D721Med (cell line): ENCODE data around the gene OGDHL.

Experiments used
- DNase-seq: peaks from one replicate; pipeline ENCODE4 v3.0.0; 2011; ENCODE audit warnings: low spot score; ENCODE audit not compliant: insufficient read length
- FAIRE-seq: peaks from 2 replicates; lab custom pipeline; 2011; peaks lifted over from hg19 to GRCh38; lab: Jason Lieb, UNC
- CTCF ChIP-seq: IDR thresholded peaks from 2 replicates; pipeline ENCODE4 v1.5.1; 2012; ENCODE audit warnings: mild to moderate bottlenecking, control low read depth; ENCODE audit not compliant: insufficient read depth; ENCODE audit errors: missing control alignments

Gene OGDHL

GRCh38 chr10:49739426-49739825 lies 22.7 kb downstream of the OGDHL start:
- peak; percentile 1 for DNase-seq
- no peak for FAIRE-seq
- TF ChIP-seq CTCF, result no peak

- FAIRE-seq (no peak), DNase-seq (peak; percentile 6)
- TF ChIP-seq CTCF, result no peak
These were observed 23.3 kb downstream of the OGDHL start for GRCh38 chr10:49738616-49739360.

GRCh38 chr10:49737474-49738201 lies 24.5 kb downstream of the OGDHL start:
- FAIRE-seq, result no peak
- no peak for TF ChIP-seq CTCF
- DNase-seq, result peak; percentile 10

- no peak for FAIRE-seq
- peak; percentile 7 for DNase-seq
- TF ChIP-seq CTCF, result no peak
These were observed 25.5 kb downstream of the OGDHL start for GRCh38 chr10:49736564-49737113.

GRCh38 chr10:49735848-49736563 lies 26.1 kb downstream of the OGDHL start:
- no peak for TF ChIP-seq CTCF
- no peak for FAIRE-seq

GRCh38 chr10:49735161-49735560 lies 27.0 kb downstream of the OGDHL start:
- FAIRE-seq, result no peak

More at GRCh38 chr10:49735848-49736563, 26.1 kb downstream of the OGDHL start:
- DNase-seq, result peak; percentile 6

More at GRCh38 chr10:49735161-49735560, 27.0 kb downstream of the OGDHL start:
- TF ChIP-seq CTCF, result no peak
- peak; percentile 3 for DNase-seq
